Endothelial cell of umbilical vein (primary cell): ENCODE measurements around the gene SLC7A10. TPM values are rescaled to one million over a fixed set of nuclear protein-coding genes. Genes with fewer than 3 reads are reported as not detected.

Experiments
- BruUV-seq: library from RNA; stranded (reverse); fragments of 400-500 nt; replicated peaks from 2 replicates; lab custom pipeline; 2021; lab: Mats Ljungman, UMichigan
- CTCF ChIA-PET: fragments of 300-600, 350-600 bp; sonication (Branson Sonifier 250); formaldehyde crosslinking; loops from one replicate; lab custom pipeline; 2021; ENCODE audit warnings: antibody characterized with exemption, inconsistent platforms; lab: Charles Lee
- POLR2A ChIA-PET: fragments of 300-600, 350-600 bp; sonication (Branson Sonifier 250); formaldehyde crosslinking; loops from one replicate; lab custom pipeline; 2021; ENCODE audit warnings: antibody characterized with exemption, inconsistent platforms; lab: Charles Lee
- DNase-seq: peaks from one replicate; pipeline ENCODE4 v3.0.0-alpha.2; 2011; ENCODE audit warnings: low read depth, low spot score
- FAIRE-seq: peaks from 2 replicates; lab custom pipeline; 2011; peaks lifted over from hg19 to GRCh38; lab: Jason Lieb, UNC
- H2AFZ ChIP-seq: 2 replicates; pipeline ENCODE4 v1.6.0; 2012; ENCODE audit warnings: low read depth, low read length, control low read depth, inconsistent platforms
- H3K27ac ChIP-seq: 2 replicates; pipeline ENCODE4 v1.5.1; 2011; ENCODE audit warnings: low read depth, mild to moderate bottlenecking, control low read depth, low read length, moderate library complexity; ENCODE audit not compliant: insufficient read depth
- H3K27me3 ChIP-seq, 2 experiments: 2 replicates each; pipeline versions ENCODE4 v1.6.0 to v1.6.1; 2011; ENCODE audit warnings: low read length in 2 of 2, mixed read lengths in 1 of 2; ENCODE audit not compliant: control insufficient read depth in 2 of 2, insufficient read depth in 2 of 2
- H3K36me3 ChIP-seq, 2 experiments: 2 replicates in 1 of 2; 3 replicates in 1 of 2; pipeline ENCODE4 v1.5.1; 2011; ENCODE audit warnings: low read length in 2 of 2, mild to moderate bottlenecking in 1 of 2, moderate library complexity in 1 of 2; ENCODE audit not compliant: control insufficient read depth in 2 of 2, insufficient read depth in 2 of 2; ENCODE audit errors: extremely low read depth in 1 of 2
- H3K4me1 ChIP-seq: 3 replicates; pipeline ENCODE4 v1.5.1; 2011; ENCODE audit warnings: mild to moderate bottlenecking, low read length; ENCODE audit not compliant: control insufficient read depth, insufficient read depth; ENCODE audit errors: extremely low read depth
- H3K4me2 ChIP-seq: 2 replicates; pipeline ENCODE4 v1.6.1; 2011; ENCODE audit warnings: low read length, control low read depth, mixed read lengths; ENCODE audit not compliant: insufficient read depth
- H3K4me3 ChIP-seq, 3 experiments: fragments of 200-600 bp in 1 of 3; sonication (generic), shearing (Covaris generic) in 1 of 3; replicated peaks in 1 of 3; 2 replicates each; pipeline ENCODE4 v1.5.1; 2011 to 2016; ENCODE audit warnings: control low read depth in 3 of 3, low read length in 3 of 3, mild to moderate bottlenecking in 2 of 3, inconsistent platforms in 1 of 3, low read depth in 1 of 3, moderate library complexity in 1 of 3; ENCODE audit not compliant: insufficient read depth in 1 of 3
- H3K79me2 ChIP-seq: 2 replicates; pipeline ENCODE4 v1.6.0; 2012; ENCODE audit warnings: low read length, inconsistent platforms; ENCODE audit not compliant: control insufficient read depth, insufficient read depth
- H3K9ac ChIP-seq: replicated peaks from 2 replicates; pipeline ENCODE3; 2011; ENCODE audit warnings: low read length, control low read depth; ENCODE audit not compliant: insufficient read depth; ENCODE audit errors: extremely low read depth
- H3K9me1 ChIP-seq: replicated peaks from 3 replicates; pipeline ENCODE4 v1.6.0; 2011; ENCODE audit warnings: mild to moderate bottlenecking, low read length; ENCODE audit not compliant: control insufficient read depth, insufficient read depth; ENCODE audit errors: extremely low read depth
- H3K9me3 ChIP-seq: replicated peaks from 2 replicates; pipeline ENCODE4 v1.5.1; 2012; ENCODE audit warnings: low read length, inconsistent platforms; ENCODE audit not compliant: control insufficient read depth, insufficient read depth
- H4K20me1 ChIP-seq: replicated peaks from 2 replicates; pipeline ENCODE3; 2011; ENCODE audit warnings: mild to moderate bottlenecking, low read length; ENCODE audit not compliant: control insufficient read depth, insufficient read depth; ENCODE audit errors: extremely low read depth
- EZH2 ChIP-seq: IDR thresholded peaks from 2 replicates; pipeline ENCODE4 v1.6.1; 2012; ENCODE audit warnings: borderline replicate concordance, low read depth, mild to moderate bottlenecking, moderate library complexity, low read length, inconsistent platforms; ENCODE audit not compliant: severe bottlenecking
- FOS ChIP-seq: IDR thresholded peaks from 2 replicates; pipeline ENCODE4 v1.6.1; 2011; ENCODE audit warnings: mild to moderate bottlenecking, low read length, moderate library complexity, borderline replicate concordance; ENCODE audit not compliant: insufficient read depth
- GATA2 ChIP-seq: IDR thresholded peaks from 2 replicates; pipeline ENCODE4 v1.7.0; 2011; ENCODE audit warnings: low read depth, mild to moderate bottlenecking, moderate library complexity, mixed read lengths, low read length; ENCODE audit not compliant: insufficient read length, insufficient read depth
- JUN ChIP-seq: IDR thresholded peaks from 2 replicates; pipeline ENCODE4 v1.6.1; 2011; ENCODE audit warnings: borderline replicate concordance, low read depth; ENCODE audit not compliant: insufficient read length, insufficient read depth
- MAX ChIP-seq: IDR thresholded peaks from 2 replicates; pipeline ENCODE4 v1.6.1; 2011; ENCODE audit not compliant: insufficient read depth, insufficient read length
- MYC ChIP-seq: IDR thresholded peaks from one replicate; pipeline ENCODE4 v1.6.1; 2011; ENCODE audit warnings: mild to moderate bottlenecking, low read depth, low read length
- POLR2A ChIP-seq: IDR thresholded peaks from 2 replicates; pipeline ENCODE4 v1.6.1; 2012; ENCODE audit warnings: low read depth, mild to moderate bottlenecking, control low read depth, low read length
- POLR2AphosphoS5 ChIP-seq: IDR thresholded peaks from 2 replicates; pipeline ENCODE4 v1.6.1; 2012; ENCODE audit warnings: low read depth, mild to moderate bottlenecking, control low read depth, low read length, moderate library complexity; ENCODE audit not compliant: insufficient read depth
- dilution Hi-C: fragments of 300-500 bp; cut with MboI; formaldehyde crosslinking; loops from one replicate; pipeline ENCODE4 v1.15.0; 2019; ENCODE audit warnings: low sequenced_read_pairs; ENCODE audit not compliant: extremely low pct_ligation_motif_present
- intact Hi-C: fragments of 100-400 bp; cut with micrococcal nuclease; formaldehyde crosslinking; loops from one replicate; pipeline ENCODE4 v1.10.0; 2022
- polyA plus RNA-seq, 4 experiments: library from polyadenylated mRNA; depleted of rRNA in 3 of 4; stranded (reverse) in 3 of 4; unstranded in 1 of 4; fragments of >200 nt; gene quantifications; 2 replicates each; pipeline versions ENCODE4 v1.2.1 to v1.2.3, GENCODE V29; 2011 to 2012; ENCODE audit warnings: missing spikeins in 1 of 4
- total RNA-seq: library from RNA; stranded (reverse); gene quantifications from 2 replicates; pipeline ENCODE4 v1.2.3, GENCODE V29; 2021
- TF ChIP-seq, protein P1 (sequence below), 2 donors: IDR thresholded peaks; 1 replicate in 1 of 2; 2 replicates in 1 of 2; pipeline ENCODE4 v1.5.1; 2011; ENCODE audit warnings: low read length in 2 of 2, mild to moderate bottlenecking in 2 of 2, moderate library complexity in 2 of 2, control low read depth in 1 of 2, inconsistent platforms in 1 of 2, low read depth in 1 of 2; ENCODE audit not compliant: insufficient read depth in 1 of 2; ENCODE audit errors: extremely low read depth in 1 of 2

The SLC7A10 gene
- total and polyA plus RNA-seq, 2 donors (not counting 3 experiments of a cell fraction or from before 2014, with no cell fraction given), result not detected

GRCh38 chr19:33208904-33209849 lies 16.5 kb downstream of the SLC7A10 start:
- no peak overlapping the region for H3K27ac ChIP-seq
- H3K27me3 ChIP-seq, result no peaks in the 10 kb centered on the region
- no peak overlapping the region for H3K9ac ChIP-seq
- H3K4me3 ChIP-seq, result no peak overlapping the region
- no peak overlapping the region for H3K4me2 ChIP-seq
- peaks cover 0 to 3% of the 10 kb centered on the region in 2 experiments for H3K36me3 ChIP-seq
- H4K20me1 ChIP-seq, result no peaks in the 10 kb centered on the region
- ChIA-PET POLR2A (interaction anchor here (0.7 kb wide), 1 partner anchor 356 kb away, joined by 4 read pairs; no protein-coding TSS in a partner anchor), CTCF (interaction anchor here (0.6 to 2.9 kb wide), 4 partner anchors 10 to 959 kb away, joined by 3 to 13 read pairs (median 4); no protein-coding TSS in a partner anchor)
- H3K79me2 ChIP-seq, result no peaks in the 10 kb centered on the region
- H3K9me1 ChIP-seq, result no peaks in the 10 kb centered on the region
- TF ChIP-seq POLR2A (no peak), EZH2 (no peak), POLR2AphosphoS5 (no peak), JUN (no peak), MYC (no peak), GATA2 (no peak), MAX (no peak), FOS (no peak)
- TF ChIP-seq, protein P1, sequence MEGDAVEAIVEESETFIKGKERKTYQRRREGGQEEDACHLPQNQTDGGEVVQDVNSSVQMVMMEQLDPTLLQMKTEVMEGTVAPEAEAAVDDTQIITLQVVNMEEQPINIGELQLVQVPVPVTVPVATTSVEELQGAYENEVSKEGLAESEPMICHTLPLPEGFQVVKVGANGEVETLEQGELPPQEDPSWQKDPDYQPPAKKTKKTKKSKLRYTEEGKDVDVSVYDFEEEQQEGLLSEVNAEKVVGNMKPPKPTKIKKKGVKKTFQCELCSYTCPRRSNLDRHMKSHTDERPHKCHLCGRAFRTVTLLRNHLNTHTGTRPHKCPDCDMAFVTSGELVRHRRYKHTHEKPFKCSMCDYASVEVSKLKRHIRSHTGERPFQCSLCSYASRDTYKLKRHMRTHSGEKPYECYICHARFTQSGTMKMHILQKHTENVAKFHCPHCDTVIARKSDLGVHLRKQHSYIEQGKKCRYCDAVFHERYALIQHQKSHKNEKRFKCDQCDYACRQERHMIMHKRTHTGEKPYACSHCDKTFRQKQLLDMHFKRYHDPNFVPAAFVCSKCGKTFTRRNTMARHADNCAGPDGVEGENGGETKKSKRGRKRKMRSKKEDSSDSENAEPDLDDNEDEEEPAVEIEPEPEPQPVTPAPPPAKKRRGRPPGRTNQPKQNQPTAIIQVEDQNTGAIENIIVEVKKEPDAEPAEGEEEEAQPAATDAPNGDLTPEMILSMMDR (IDR thresholded peaks at IDR 0.05; ENCODE audit: extremely low read depth in 1 of 2, insufficient read depth in 1 of 2, low read depth in 1 of 2, low read length in 2 of 2), result no peak
- no peak for DNase-seq
- intact Hi-C loops, result no loop called here
- no peaks in the 10 kb centered on the region for H3K4me1 ChIP-seq
- dilution Hi-C loops, result no loop called here
- no peaks in the 10 kb centered on the region for H3K9me3 ChIP-seq
- no peak overlapping the region for H2AFZ ChIP-seq
- no peak for FAIRE-seq
- no TSS peak for BruUV-seq
